ENCODE data around the gene MSI2.

The MSI2 gene

DNA sequence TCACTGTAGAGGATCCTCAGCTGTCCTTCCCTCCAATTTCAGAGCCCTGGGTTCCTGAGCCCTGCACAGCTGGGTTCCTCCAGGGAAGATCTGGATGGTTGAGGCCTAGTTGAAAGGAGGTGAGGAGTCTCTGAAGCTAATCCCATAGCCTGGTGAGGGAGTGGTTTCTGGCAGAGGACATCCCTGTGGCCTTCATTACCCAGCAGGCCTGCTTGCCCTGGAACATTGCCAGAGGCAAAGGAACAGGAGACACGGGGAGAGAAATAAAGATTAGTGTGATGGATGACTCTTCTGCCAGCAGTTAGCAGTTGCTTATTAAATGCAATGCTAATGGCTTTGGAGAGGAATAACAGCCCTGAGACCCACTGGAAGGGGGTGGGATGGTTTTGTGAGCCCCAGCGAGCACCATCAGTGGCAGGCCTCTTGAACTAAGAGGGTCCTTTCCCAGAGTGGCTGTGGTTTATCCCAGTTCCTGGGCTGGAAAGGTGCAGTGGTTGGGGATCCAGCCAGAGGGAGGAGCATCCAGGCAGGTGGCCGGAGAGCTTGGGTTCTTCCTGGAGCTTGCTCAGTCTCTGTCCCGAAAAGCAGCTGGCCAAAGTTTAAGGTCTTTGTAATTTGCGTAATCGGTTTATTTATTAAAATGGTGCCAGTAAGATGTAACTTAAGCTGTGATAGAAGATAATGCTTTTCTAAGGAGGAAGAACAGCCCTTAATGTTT, 279.1 kb downstream of the MSI2 start:
- DNase-seq (ENCODE audit: low read depth in 1 of 2, low spot score in 1 of 2) = no peak

- DNase-seq (ENCODE audit: low read depth in 1 of 2, low spot score in 1 of 2) = no peak
Observed at GRCh38 chr17:57536289-57536688, 280.0 kb downstream of the MSI2 start.

DNA sequence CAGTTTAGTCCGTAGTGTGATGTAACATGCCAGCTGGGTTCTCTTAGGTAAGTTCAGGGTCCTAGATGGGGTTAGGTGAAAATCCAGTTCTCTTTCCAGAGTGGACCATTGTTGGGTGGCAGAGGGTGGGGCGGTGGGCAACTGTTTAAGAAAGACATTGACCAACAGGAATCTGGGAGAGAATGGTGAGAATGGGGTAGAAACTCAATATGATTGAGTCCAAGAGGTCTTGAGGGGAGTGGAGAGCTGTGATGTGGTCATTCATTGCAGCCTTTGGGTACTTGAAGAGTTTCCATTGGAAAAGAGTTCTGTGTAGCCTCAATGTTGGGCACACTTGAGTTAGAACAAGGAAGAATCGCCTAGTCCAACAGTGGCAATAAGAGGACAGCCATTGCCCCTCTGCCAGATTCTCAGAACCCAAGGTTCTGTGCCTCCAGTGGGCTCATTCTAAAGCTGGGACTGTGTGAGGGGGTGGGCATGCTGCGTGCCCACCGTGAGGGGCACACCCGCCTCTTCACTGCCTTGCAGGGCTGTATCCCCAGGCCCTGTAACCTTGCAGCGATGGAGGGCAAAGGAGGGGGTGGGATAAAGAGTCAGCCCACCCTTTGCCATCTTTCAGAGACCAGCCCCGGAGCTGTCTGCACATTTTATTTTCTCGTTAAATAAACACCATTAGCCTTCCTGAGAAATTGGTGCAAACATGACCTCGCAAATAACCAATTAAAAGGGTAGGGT, 280.6 kb downstream of the MSI2 start:
- no peak for DNase-seq (ENCODE audit: low read depth in 1 of 2, low spot score in 1 of 2)

DNA sequence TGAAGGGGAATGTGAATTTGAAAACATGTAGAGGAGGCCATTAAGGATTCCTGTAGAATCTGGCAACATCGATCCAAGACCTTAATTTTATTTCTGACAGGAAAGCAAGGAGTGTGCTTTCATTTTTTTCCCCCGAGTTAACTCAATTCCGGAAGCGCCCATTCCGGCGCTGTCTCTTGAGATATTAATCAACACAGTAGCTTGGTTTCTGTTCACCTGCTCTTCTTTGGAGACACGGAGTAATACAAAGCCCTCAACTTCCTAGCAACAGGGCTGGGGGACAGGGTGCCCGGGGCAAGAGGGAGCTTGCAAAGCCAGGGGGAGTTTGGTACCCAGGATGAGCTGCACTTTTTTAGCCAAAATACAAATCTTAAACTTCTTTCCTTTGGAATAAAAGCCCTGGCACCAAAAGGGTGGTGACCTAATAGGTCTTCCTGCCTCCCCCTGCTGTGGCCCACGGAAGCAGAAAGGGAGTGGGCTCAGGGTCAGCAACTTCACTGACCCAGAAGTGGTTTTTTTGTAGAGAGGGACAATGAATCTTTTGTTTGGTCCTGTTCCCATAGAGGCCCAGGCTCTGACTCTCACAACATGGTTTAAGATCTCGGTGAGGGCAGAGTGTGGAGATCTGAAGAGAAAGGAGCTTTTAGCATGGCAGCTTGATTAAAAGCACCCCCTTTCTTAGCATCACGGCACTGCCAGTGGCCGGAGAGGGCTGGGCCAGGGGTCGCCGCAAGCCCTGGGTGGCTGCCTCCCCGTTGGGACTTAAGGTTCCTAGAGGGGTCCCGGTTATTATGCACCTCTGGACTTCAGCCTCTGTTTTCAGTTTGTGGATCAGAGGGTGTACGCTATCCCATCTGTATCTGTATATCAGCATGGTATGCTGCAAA, 281.4 kb downstream of the MSI2 start:
- no peak for DNase-seq (ENCODE audit: low read depth in 1 of 2, low spot score in 1 of 2)

GRCh38 chr17:57538736-57539456, 282.6 kb downstream of the MSI2 start:
- no peak for DNase-seq (ENCODE audit: low read depth in 1 of 2, low spot score in 1 of 2)

GRCh38 chr17:57539529-57540301, 283.4 kb downstream of the MSI2 start:
- no peak for DNase-seq (ENCODE audit: low read depth in 1 of 2, low spot score in 1 of 2)

- no peak for DNase-seq (ENCODE audit: low read depth in 1 of 2, low spot score in 1 of 2)
Observed at GRCh38 chr17:57540596-57540995, 284.3 kb downstream of the MSI2 start.

- no peak for DNase-seq (ENCODE audit: low read depth in 1 of 2, low spot score in 1 of 2)
Observed at GRCh38 chr17:57541049-57541448, 284.7 kb downstream of the MSI2 start.

DNA sequence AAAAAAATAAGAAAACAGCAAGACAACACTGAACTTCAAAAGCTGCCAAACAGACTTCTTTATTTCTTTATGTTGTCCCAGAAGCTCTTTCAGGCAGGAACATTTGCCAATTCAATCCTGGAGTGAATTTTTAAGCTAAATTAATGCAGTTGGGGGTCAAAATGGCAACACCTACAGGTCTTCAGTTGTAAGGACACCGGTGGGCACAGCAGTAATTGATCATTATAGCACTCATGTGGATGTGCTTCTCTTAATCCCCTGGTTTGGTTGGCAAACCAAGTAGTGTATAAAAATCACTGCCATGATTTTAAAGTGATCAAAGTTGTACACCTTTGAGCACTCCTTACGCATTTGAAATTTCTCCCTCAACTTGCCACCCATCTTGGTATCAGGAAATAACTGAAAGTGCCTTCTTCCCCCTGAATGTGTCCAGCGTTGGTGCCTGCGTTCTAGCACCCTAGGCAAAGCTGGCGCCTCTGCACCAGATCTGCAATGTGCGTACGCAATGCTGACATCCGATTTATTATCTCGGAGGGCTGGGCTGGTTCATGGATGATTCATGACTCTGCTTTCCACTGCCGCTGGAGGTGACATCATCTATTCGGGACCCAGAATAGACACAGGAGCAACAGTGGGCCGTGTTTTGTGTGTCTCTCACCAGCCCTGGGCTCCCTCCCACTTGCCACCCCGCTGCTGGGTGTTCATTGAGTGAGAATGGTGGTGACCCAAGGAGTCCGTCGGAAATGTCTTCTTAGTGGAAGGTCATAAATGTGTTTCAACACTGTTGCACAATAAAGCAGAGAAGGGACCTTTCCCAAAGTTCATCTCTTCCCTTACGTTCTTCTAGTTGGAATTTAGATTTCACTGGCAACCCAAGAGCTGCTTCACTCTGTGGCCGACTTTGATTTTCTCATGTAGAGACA, 285.4 kb downstream of the MSI2 start:
- DNase-seq (ENCODE audit: low read depth in 1 of 2, low spot score in 1 of 2) = no peak

- DNase-seq (ENCODE audit: low read depth in 1 of 2, low spot score in 1 of 2) = no peak
Observed at GRCh38 chr17:57542510-57542909, 286.2 kb downstream of the MSI2 start.

DNA sequence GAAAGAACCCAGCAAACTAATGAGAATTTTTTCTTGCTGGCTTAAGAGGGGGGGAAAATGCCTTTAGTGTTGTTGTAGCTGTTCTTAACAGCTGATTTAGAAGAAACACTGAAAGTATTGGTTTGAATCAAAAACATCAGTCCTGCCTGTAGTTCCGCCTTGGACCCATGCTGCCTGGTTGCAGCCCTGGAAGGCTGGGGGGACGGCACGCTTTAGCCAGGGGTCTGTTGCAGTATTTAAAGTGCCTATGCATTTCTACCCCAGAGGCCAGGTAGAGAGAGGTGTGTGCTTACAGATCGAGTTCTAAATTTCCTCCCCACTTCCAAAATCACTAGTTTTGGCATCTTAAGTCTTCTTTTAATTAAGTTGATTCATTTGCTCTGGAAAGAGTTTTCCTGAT, 286.9 kb downstream of the MSI2 start:
- DNase-seq (ENCODE audit: low read depth in 1 of 2, low spot score in 1 of 2) = no peak

- DNase-seq (ENCODE audit: low read depth in 1 of 2, low spot score in 1 of 2) = no peak
Observed at GRCh38 chr17:57544401-57544800, 288.1 kb downstream of the MSI2 start.

GRCh38 chr17:57544834-57545463, 288.6 kb downstream of the MSI2 start:
- DNase-seq (ENCODE audit: low read depth in 1 of 2, low spot score in 1 of 2) = no peak

DNA sequence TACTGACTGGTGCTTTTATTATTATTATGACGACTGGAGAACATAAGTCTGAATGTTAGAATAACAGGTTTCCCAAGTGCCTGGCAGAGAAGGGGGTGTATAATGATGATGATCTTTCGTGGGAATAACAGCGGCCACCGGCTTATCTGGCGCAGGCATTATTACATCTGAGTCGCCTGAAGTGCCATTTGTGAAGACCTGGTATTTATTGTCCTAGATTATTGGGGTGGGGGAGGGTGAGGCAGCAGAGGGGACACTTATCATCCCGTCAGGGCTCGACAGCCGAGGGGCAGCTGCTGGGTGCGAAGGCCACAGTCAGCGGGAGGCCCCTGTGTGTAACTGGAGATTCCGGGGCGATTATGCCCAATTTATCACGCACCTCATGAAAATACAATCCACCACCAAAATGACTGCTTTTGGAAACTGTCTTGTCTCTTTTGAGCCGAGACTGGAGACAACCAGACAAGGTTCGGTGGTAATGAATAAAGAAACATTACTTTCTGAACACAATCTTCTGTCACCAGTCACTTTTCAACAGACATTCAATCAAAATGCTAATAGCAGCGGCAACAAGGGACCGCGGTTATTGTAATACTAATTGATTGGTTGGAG, 289.5 kb downstream of the MSI2 start:
- DNase-seq (ENCODE audit: low read depth in 1 of 2, low spot score in 1 of 2) = no peak

- DNase-seq (ENCODE audit: low read depth in 1 of 2, low spot score in 1 of 2) = no peak
Observed at GRCh38 chr17:57548421-57549410, 292.4 kb downstream of the MSI2 start.

DNA sequence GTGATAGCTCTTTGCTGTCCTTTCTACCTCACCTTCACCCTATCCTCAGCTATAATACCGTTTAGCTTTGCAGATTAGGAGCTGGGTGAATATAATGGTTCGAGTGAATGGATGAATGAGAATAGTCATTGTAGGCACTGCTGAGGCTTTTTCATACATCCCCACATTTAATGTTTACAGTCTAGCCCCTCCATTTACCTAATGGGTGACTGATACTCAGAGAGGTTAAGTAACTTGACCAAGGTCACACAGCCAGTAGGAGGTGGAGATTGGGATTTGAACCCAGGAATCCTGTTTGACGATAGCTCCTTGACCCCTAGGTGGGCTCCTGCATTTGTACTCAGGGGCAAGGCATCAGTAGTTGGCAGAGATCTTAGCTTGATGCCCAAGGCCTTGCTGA, 293.1 kb downstream of the MSI2 start:
- DNase-seq (ENCODE audit: low read depth in 1 of 2, low spot score in 1 of 2) = no peak

GRCh38 chr17:57550016-57550415, 293.7 kb downstream of the MSI2 start:
- DNase-seq (ENCODE audit: low read depth in 1 of 2, low spot score in 1 of 2) = no peak

Data from stimulated activated CD4-positive, alpha-beta T cell treated with anti-CD3 and anti-CD28 coated beads, Interleukin-15, amount 100 ng/mL, for 1 hour (primary cell).